ENCODE results near the gene SEC31A.
"Not testable (repeated sequence)": the region's sequence is repeated elsewhere in the genome, so short reads cannot be mapped to it uniquely, and the experiment has no call there.

Gene SEC31A

GRCh38 chr4:82913968-82914367 lies 23.0 kb upstream of the SEC31A start:
- CTCF ChIA-PET, result interaction anchor here (1.2 kb wide), 1 partner anchor 63 kb away, joined by 3 read pairs; no protein-coding TSS in a partner anchor

DNA sequence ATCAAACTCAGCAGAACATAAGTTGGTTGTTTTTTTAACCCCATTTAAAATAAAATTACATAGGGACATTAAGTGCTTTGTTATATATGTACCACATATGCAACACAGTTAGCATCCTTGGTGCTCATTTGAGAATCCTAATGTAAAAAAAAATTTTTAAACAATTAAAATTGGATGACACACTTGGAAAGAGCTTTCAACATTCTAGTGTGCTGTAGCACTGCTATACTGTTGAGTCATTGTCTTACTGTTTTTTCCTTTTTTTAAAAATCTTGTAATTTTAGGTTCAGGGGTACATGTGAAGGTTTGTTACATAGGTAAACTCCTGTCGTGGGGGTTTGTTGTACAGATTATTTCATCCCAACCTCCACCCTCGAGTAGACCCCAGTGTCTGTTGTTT lies 22.4 kb upstream of the SEC31A start:
- Histone ChIP-seq H3K36me3 (ENCODE audit: control insufficient read depth in 2 of 2, insufficient read depth in 1 of 2, low read length in 2 of 2) (peaks cover 0 to 37% of the 10 kb centered on the region in 2 experiments; a peak in 1 of 3 replicates), H3K9me3 (ENCODE audit: control insufficient read depth, insufficient read depth, low read depth, low read length) (no peaks in the 10 kb centered on the region), H3K27ac (ENCODE audit: extremely low read depth, low read depth, low read length) (no peak overlapping the region), H3K4me1 (ENCODE audit: control insufficient read depth, insufficient read depth, low read length) (no peaks in the 10 kb centered on the region), H3K4me3 (ENCODE audit: low read depth, low read length) (no peak overlapping the region)
- CTCF ChIA-PET, result interaction anchor here (0.7 kb wide), 1 partner anchor 73 kb away, joined by 10 read pairs; no protein-coding TSS in a partner anchor
- TF ChIP-seq HOXC10 (CRISPR knock-in tag; IDR thresholded peaks at IDR 0.05) (no peak), ZNF621 (tag by site-specific recombination; IDR thresholded peaks at IDR 0.05) (no peak), OSR2 (tag by site-specific recombination; IDR thresholded peaks at IDR 0.05) (no peak), MEIS1 (CRISPR knock-in tag; IDR thresholded peaks at IDR 0.05; ENCODE audit: borderline replicate concordance) (no peak), KLF9 (tag by site-specific recombination; IDR thresholded peaks at IDR 0.05; ENCODE audit: low read depth) (no peak), YY2 (tag by site-specific recombination; IDR thresholded peaks at IDR 0.05) (no peak), ZNF391 (tag by site-specific recombination; IDR thresholded peaks at IDR 0.05; ENCODE audit: borderline replicate concordance, low read depth) (no peak), IKZF3 (tag by site-specific recombination; IDR thresholded peaks at IDR 0.05) (no peak), ZNF513 (tag by site-specific recombination; IDR thresholded peaks at IDR 0.05) (no peak), HIC1 (tag by site-specific recombination; IDR thresholded peaks at IDR 0.05) (no peak), ZNF324 (tag by site-specific recombination; IDR thresholded peaks at IDR 0.05) (no peak)
- POLR2A ChIA-PET, result no interaction called here

More at GRCh38 chr4:82913968-82914367, 23.0 kb upstream of the SEC31A start:
- peaks cover 0 to 36% of the 10 kb centered on the region in 2 experiments; a peak in 1 of 3 replicates for H3K36me3 ChIP-seq (ENCODE audit: control insufficient read depth in 2 of 2, insufficient read depth in 1 of 2, low read length in 2 of 2)
- POLR2A ChIA-PET; H3K4me1 ChIP-seq (ENCODE audit: control insufficient read depth, insufficient read depth, low read length); H3K27ac ChIP-seq (ENCODE audit: extremely low read depth, low read depth, low read length); H3K4me3 ChIP-seq (ENCODE audit: low read depth, low read length); H3K9me3 ChIP-seq (ENCODE audit: control insufficient read depth, insufficient read depth, low read depth, low read length): not testable (repeated sequence)
- peak; percentile 79 for TF ChIP-seq ZNF146 (tag by site-specific recombination; IDR thresholded peaks at IDR 0.05)

DNA sequence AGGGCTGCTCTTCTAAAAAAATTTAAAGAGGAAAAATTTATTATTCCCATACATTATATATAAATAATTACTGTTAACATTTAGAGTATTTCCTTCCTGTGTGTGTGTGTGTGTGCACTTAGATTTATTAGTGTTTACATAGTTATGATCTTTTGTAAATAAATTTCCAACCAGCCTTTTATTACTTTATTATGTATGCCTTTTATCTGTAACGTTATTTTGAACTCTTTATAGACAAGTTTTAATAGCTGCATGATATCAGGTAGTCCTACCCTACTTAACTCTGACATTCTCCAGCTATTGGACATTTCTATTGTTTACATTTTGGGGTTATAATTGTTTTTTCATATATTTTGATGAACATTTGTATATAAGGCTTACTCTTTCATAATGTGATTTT lies 18.4 kb upstream of the SEC31A start:
- CTCF ChIA-PET, result no interaction called here
- H3K9me3 ChIP-seq (ENCODE audit: control insufficient read depth, insufficient read depth, low read depth, low read length), result no peaks in the 10 kb centered on the region
- H3K36me3 ChIP-seq (ENCODE audit: control insufficient read depth in 2 of 2, insufficient read depth in 1 of 2, low read length in 2 of 2), result peaks cover 0 to 35% of the 10 kb centered on the region in 2 experiments; a peak in 1 of 3 replicates
- POLR2A ChIA-PET, result no interaction called here
- H3K4me1 ChIP-seq (ENCODE audit: control insufficient read depth, insufficient read depth, low read length), result no peaks in the 10 kb centered on the region
- TF ChIP-seq ZNF76 (tag by site-specific recombination; IDR thresholded peaks at IDR 0.05; ENCODE audit: borderline replicate concordance, low read depth) (no peak), PRDM6 (tag by site-specific recombination; IDR thresholded peaks at IDR 0.05) (0 out of 2 replicates have a peak, but pooled peaks have one; percentile 10)
- H3K4me3 ChIP-seq (ENCODE audit: low read depth, low read length), result no peak overlapping the region
- H3K27ac ChIP-seq (ENCODE audit: extremely low read depth, low read depth, low read length), result no peak overlapping the region
